K562 (cell line): ENCODE results near the gene ABLIM1. TPM values are rescaled to one million over a fixed set of nuclear protein-coding genes. Genes with fewer than 3 reads are reported as not detected.

ENCODE experiments used
- ATAC-seq: fragments of 200-7000 bp; cut with Tn5 transposase; 3 replicates; pipeline ENCODE4 v1.9.1; 2020; ENCODE audit warnings: moderate library complexity
- BruUV-seq: library from RNA; stranded (reverse); fragments of 400-500 nt; replicated peaks from 2 replicates; lab custom pipeline; 2021; lab: Mats Ljungman, UMichigan
- CTCF ChIA-PET: fragments of 300-600 bp; formaldehyde crosslinking; extraction: SDS; loops from one replicate; lab custom pipeline; 2021; ENCODE audit warnings: low intra/inter-chr PET ratio; lab: Yijun Ruan, JAX
- POLR2A ChIA-PET: fragments of 300-600, 350-650 bp; sonication (Branson Sonifier 250); formaldehyde crosslinking; extraction: SDS; loops from one replicate; lab custom pipeline; 2021; ENCODE audit warnings: antibody characterized with exemption, inconsistent platforms; lab: Yijun Ruan, JAX
- DNase-seq, 4 experiments: peaks; one replicate each; pipeline versions ENCODE4 v3.0.0 to v3.0.0-alpha.2; 2011 to 2018; ENCODE audit warnings: low spot score in 3 of 4, mixed read lengths in 3 of 4; ENCODE audit errors: extremely low read depth in 1 of 4
- FAIRE-seq: peaks from 2 replicates; lab custom pipeline; 2011; peaks lifted over from hg19 to GRCh38; lab: Jason Lieb, UNC
- H2AFZ ChIP-seq: 2 replicates; pipeline ENCODE4 v1.6.0; 2011; ENCODE audit warnings: low read depth, low read length, control low read depth, inconsistent platforms
- H3K27ac ChIP-seq: fragments of 200-600 bp; 3 replicates; pipeline ENCODE4 v1.8.0; 2011; ENCODE audit warnings: low read depth, mild to moderate bottlenecking, control low read depth, inconsistent platforms, low read length, moderate library complexity, mixed read lengths; ENCODE audit errors: extremely low read depth
- H3K27me3 ChIP-seq, 2 experiments: fragments of 300-600 bp in 1 of 2; 2 replicates in 1 of 2; 3 replicates in 1 of 2; pipeline versions ENCODE4 v1.6.0 to v1.8.0; 2011; ENCODE audit warnings: inconsistent platforms in 2 of 2, low read length in 2 of 2, mild to moderate bottlenecking in 1 of 2, mixed read lengths in 1 of 2, moderate library complexity in 1 of 2; ENCODE audit not compliant: control insufficient read depth in 2 of 2, insufficient read depth in 2 of 2
- H3K36me3 ChIP-seq: fragments of 300-600 bp; 3 replicates; pipeline ENCODE4 v1.8.0; 2011; ENCODE audit warnings: mild to moderate bottlenecking, low read length, inconsistent platforms; ENCODE audit not compliant: control insufficient read depth, insufficient read depth
- H3K4me1 ChIP-seq, 2 experiments: fragments of 200-600 bp in 1 of 2; replicated peaks in 1 of 2; 2 replicates in 1 of 2; 3 replicates in 1 of 2; pipeline versions ENCODE4 v1.5.1 to v1.8.0; 2011; ENCODE audit warnings: inconsistent platforms in 2 of 2, low read length in 2 of 2, mild to moderate bottlenecking in 1 of 2, mixed read lengths in 1 of 2, moderate library complexity in 1 of 2; ENCODE audit not compliant: control insufficient read depth in 2 of 2, insufficient read depth in 2 of 2
- H3K4me2 ChIP-seq: 2 replicates; pipeline ENCODE4 v1.6.1; 2011; ENCODE audit warnings: low read length, control low read depth, inconsistent platforms, mixed read lengths; ENCODE audit not compliant: insufficient read depth
- H3K4me3 ChIP-seq: fragments of 200-600 bp; sonication (generic), shearing (Covaris generic); 2 replicates; pipeline ENCODE4 v1.5.1; 2016; ENCODE audit warnings: control low read depth, inconsistent platforms
- H3K79me2 ChIP-seq: fragments of 200-600 bp; 3 replicates; pipeline ENCODE4 v1.8.0; 2011; ENCODE audit warnings: low read length, inconsistent platforms; ENCODE audit not compliant: control insufficient read depth, insufficient read depth
- H3K9ac ChIP-seq, 2 experiments: 2 replicates each; pipeline versions ENCODE4 v1.6.0 to v1.6.1; 2011; ENCODE audit warnings: low read depth in 2 of 2, low read length in 2 of 2, control low read depth in 1 of 2, inconsistent platforms in 1 of 2, mild to moderate bottlenecking in 1 of 2, mixed read lengths in 1 of 2; ENCODE audit not compliant: insufficient read depth in 1 of 2
- H3K9me1 ChIP-seq: one replicate; pipeline ENCODE4 v1.6.0; 2011; ENCODE audit warnings: inconsistent platforms, mild to moderate bottlenecking, low read length, moderate library complexity; ENCODE audit not compliant: control insufficient read depth, insufficient read depth
- H3K9me3 ChIP-seq: replicated peaks from 2 replicates; pipeline ENCODE4 v1.5.1; 2011; ENCODE audit warnings: low read depth, low read length, inconsistent platforms; ENCODE audit not compliant: control insufficient read depth, insufficient read depth
- H4K20me1 ChIP-seq: replicated peaks from 2 replicates; pipeline ENCODE4 v1.6.1; 2011; ENCODE audit warnings: low read length, inconsistent platforms, mixed read lengths; ENCODE audit not compliant: control insufficient read depth, insufficient read depth
- ATF1 ChIP-seq, 2 experiments: fragments of 450-650 bp in 1 of 2; IDR thresholded peaks; 2 replicates each; pipeline ENCODE4 v1.6.1; 2016; ENCODE audit warnings: missing compliant biosample characterization in 1 of 2, missing genetic modification characterization in 1 of 2
- CBX2 ChIP-seq: fragments of 200-600 bp; sonication (generic); IDR thresholded peaks from one replicate; pipeline ENCODE4 v1.6.1; 2012; ENCODE audit warnings: mild to moderate bottlenecking, low read length, inconsistent platforms; ENCODE audit not compliant: insufficient read depth, poor library complexity, severe bottlenecking
- CEBPB ChIP-seq: fragments of 450-650 bp; IDR thresholded peaks from 2 replicates; pipeline ENCODE4 v1.6.1; 2016; ENCODE audit warnings: missing genetic modification characterization, missing compliant biosample characterization
- PHB ChIP-seq: fragments of 250-450 bp; sonication (Bioruptor Pico); IDR thresholded peaks from 2 replicates; pipeline ENCODE4 v1.5.0; 2021
- POLR2H ChIP-seq: IDR thresholded peaks from 2 replicates; pipeline ENCODE4 v1.6.1; 2016; ENCODE audit warnings: missing genetic modification characterization, low read depth, mild to moderate bottlenecking, control low read depth, missing compliant biosample characterization, moderate library complexity
- RNF2 ChIP-seq: sonication (generic); IDR thresholded peaks from 2 replicates; pipeline ENCODE4 v1.6.1; 2016
- SNIP1 ChIP-seq: fragments of 450-650 bp; IDR thresholded peaks from 2 replicates; pipeline ENCODE4 v1.7.1; 2017; ENCODE audit warnings: low read depth, mild to moderate bottlenecking
- SRSF3 ChIP-seq: fragments of 200-400 bp; formaldehyde crosslinking; IDR thresholded peaks from 2 replicates; pipeline ENCODE4 v1.6.1; 2016; ENCODE audit warnings: mild to moderate bottlenecking, low read length, moderate library complexity; ENCODE audit not compliant: insufficient read depth
- ZNF134 ChIP-seq: fragments of 250-450 bp; sonication (Bioruptor Pico); conservative IDR thresholded peaks from 2 replicates; pipeline ENCODE4 v1.4.0; 2020
- ZNF239 ChIP-seq: fragments of 250-450 bp; sonication (Bioruptor Pico); IDR thresholded peaks from 2 replicates; pipeline ENCODE4 v1.4.0; 2020; ENCODE audit warnings: mild to moderate bottlenecking
- ZNF75A ChIP-seq: fragments of 450-650 bp; formaldehyde crosslinking; IDR thresholded peaks from 2 replicates; pipeline ENCODE4 v1.4.0; 2020; ENCODE audit warnings: mild to moderate bottlenecking
- WGBS: fragments of 100-300 bp; shearing (Covaris generic); methylation state at CpG from one replicate; pipeline ENCODE4 v1.1.6; 2016; ENCODE audit warnings: low coverage, mixed read lengths; ENCODE audit not compliant: insufficient coverage; ENCODE audit errors: missing lambda C conversion rate; 5-methylcytosine and 5-hydroxymethylcytosine counted together
- in situ Hi-C: fragments of 300-500 bp; cut with MboI; formaldehyde crosslinking; loops from 4 replicates; pipeline ENCODE4 v1.15.0; 2018; ENCODE audit warnings: inconsistent platforms, mixed read lengths
- intact Hi-C: fragments of 100-400 bp; cut with micrococcal nuclease; formaldehyde crosslinking; loops from 2 replicates; pipeline ENCODE4 v1.14.2; 2022
- polyA plus RNA-seq, 8 experiments: library from polyadenylated mRNA; depleted of rRNA in 4 of 8; stranded (reverse) in 5 of 8; unstranded in 3 of 8; fragments of >200 nt; fragmentation: Nextera tagmentation in 2 of 8; fragmentation: Illumina TruSeq in 1 of 8; extraction: Ambion mirVana in 2 of 8; extraction: Trizol in 1 of 8; gene quantifications; 2 replicates each; pipeline versions ENCODE4 v1.2.1 to v1.2.3, GENCODE V29; 2011 to 2014; ENCODE audit warnings: inconsistent platforms in 1 of 8, missing spikeins in 1 of 8
- total RNA-seq, 7 experiments: library from RNA; depleted of rRNA in 6 of 7; stranded (reverse); fragments of >200 nt in 6 of 7; fragmentation: Illumina TruSeq in 2 of 7; extraction: Trizol in 2 of 7; gene quantifications; 2 replicates each; pipeline versions ENCODE4 v1.2.1 to v1.2.3, GENCODE V29; 2011 to 2021; ENCODE audit warnings: low replicate concordance in 1 of 7
- TF ChIP-seq, protein P1 (sequence below): sonication (generic); formaldehyde crosslinking; IDR thresholded peaks from 2 replicates; pipeline ENCODE4 v1.5.0; 2020; ENCODE audit warnings: missing genetic modification reagents
- TF ChIP-seq, protein P2 (sequence below): fragments of 450-650 bp; formaldehyde crosslinking; IDR thresholded peaks from 2 replicates; pipeline ENCODE4 v1.4.0; 2020; ENCODE audit warnings: mild to moderate bottlenecking, moderate library complexity

ABLIM1 gene
- total and polyA plus RNA-seq, 9 of the 15 experiments (the other 6 are each of a cell fraction or from before 2014, with no cell fraction given), result 0.07 to 0.49 (median 0.14) TPM; not detected in 6

DNA sequence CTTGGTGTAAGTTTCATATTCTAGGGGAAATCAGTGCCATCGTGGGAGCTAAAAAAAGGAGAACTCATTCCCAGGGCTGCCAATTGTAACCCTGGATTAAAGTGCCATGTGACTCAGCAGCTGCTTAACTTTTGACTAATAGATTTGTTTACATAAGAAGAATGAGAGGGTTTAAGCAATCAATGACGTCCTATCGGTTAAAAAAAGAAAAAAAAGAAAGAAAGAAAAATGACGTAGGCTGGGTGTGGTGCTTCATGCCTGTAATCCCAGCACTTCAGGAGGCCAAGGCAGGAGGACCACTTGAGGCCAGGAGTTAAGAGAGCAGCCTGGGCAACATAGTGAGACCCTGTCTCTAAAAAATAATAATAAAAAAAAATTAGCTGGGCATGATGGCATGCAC, 137.6 kb downstream of the ABLIM1 start:
- ATAC-seq (no peak), FAIRE-seq (no peak), DNase-seq (no peak)
- no TSS peak for BruUV-seq
- H3K79me2 ChIP-seq, result no peaks in the 10 kb centered on the region
- no peak overlapping the region for H2AFZ ChIP-seq
- H3K9ac ChIP-seq, result no peak overlapping the region
- H3K9me3 ChIP-seq, result no peaks in the 10 kb centered on the region
- H3K4me1 ChIP-seq, result no peaks in the 10 kb centered on the region
- no peak overlapping the region for H3K4me2 ChIP-seq
- H3K36me3 ChIP-seq, result no peaks in the 10 kb centered on the region
- 0% methylated on average over 2 of the region's 4 CpGs for WGBS
- no peak overlapping the region for H3K27ac ChIP-seq
- no peaks in the 10 kb centered on the region for H3K9me1 ChIP-seq
- no peak overlapping the region for H3K4me3 ChIP-seq
- intact Hi-C loops (no loop called here), in situ Hi-C loops (no loop called here)
- ChIA-PET POLR2A (no interaction called here), CTCF (no interaction called here)
- no peaks in the 10 kb centered on the region; the same call in 1 of the 2 replicates for H4K20me1 ChIP-seq
- no peaks in the 10 kb centered on the region; a peak in 1 of 5 replicates for H3K27me3 ChIP-seq
- TF ChIP-seq POLR2H (no peak), RNF2 (no peak), PHB (no peak), SNIP1 (no peak), CEBPB (tag) (no peak)
- TF ChIP-seq, protein P1, sequence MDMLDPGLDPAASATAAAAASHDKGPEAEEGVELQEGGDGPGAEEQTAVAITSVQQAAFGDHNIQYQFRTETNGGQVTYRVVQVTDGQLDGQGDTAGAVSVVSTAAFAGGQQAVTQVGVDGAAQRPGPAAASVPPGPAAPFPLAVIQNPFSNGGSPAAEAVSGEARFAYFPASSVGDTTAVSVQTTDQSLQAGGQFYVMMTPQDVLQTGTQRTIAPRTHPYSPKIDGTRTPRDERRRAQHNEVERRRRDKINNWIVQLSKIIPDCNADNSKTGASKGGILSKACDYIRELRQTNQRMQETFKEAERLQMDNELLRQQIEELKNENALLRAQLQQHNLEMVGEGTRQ (CRISPR knock-in tag), result no peak

DNA sequence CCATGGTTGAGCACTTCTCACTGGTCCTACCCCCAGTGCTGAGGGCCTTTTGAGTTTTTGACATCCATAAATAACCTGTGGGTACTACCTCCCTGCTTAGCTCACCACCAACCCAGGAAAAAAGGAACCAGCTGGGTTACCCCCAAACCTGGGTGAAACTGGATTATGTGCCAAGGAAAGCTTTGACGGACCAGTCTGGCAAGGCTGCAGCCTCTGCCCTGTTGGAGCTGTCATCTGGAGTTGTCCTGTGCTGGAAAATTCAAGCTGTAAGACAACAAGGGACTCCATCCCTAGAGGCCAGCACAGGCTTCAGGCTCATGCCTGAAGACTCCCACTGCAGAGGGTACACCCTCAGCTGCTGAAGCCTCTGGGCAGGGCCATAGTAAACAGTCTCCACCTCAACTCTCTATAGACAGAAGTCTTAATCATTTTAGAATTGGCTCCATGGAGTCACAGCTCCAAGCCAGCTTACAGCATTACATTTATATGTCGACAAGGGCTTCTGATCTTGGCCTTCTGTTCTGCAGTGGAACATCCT, 138.2 kb downstream of the ABLIM1 start:
- FAIRE-seq, result no peak
- no TSS peak for BruUV-seq
- H3K9ac ChIP-seq, result no peak overlapping the region
- CTCF ChIA-PET, result no interaction called here
- in situ Hi-C loops, result no loop called here
- ATAC-seq, result no peak
- H2AFZ ChIP-seq, result no peak overlapping the region
- no peak overlapping the region for H3K4me2 ChIP-seq
- H3K9me3 ChIP-seq, result no peaks in the 10 kb centered on the region
- no peaks in the 10 kb centered on the region; the same call in 1 of the 2 replicates for H4K20me1 ChIP-seq
- DNase-seq, result no peak
- WGBS, result 5% methylated on average over 2 of the region's 2 CpGs
- H3K4me3 ChIP-seq, result no peak overlapping the region
- no peaks in the 10 kb centered on the region for H3K4me1 ChIP-seq
- POLR2A ChIA-PET, result no interaction called here
- no peaks in the 10 kb centered on the region for H3K36me3 ChIP-seq
- no peaks in the 10 kb centered on the region for H3K79me2 ChIP-seq
- H3K27me3 ChIP-seq, result no peaks in the 10 kb centered on the region; a peak in 1 of 5 replicates
- no peaks in the 10 kb centered on the region for H3K9me1 ChIP-seq
- no peak overlapping the region for H3K27ac ChIP-seq
- intact Hi-C loops, result no loop called here
- TF ChIP-seq SRSF3 (no peak), ATF1 (CRISPR knock-in tag; IDR thresholded peaks at IDR 0.05) (no peak), ATF1 (tag; IDR thresholded peaks at IDR 0.05) (no peak), ZNF239 (no peak), ZNF75A (CRISPR knock-in tag) (no peak), CBX2 (no peak), ZNF134 (no peak)
- TF ChIP-seq, protein P2, sequence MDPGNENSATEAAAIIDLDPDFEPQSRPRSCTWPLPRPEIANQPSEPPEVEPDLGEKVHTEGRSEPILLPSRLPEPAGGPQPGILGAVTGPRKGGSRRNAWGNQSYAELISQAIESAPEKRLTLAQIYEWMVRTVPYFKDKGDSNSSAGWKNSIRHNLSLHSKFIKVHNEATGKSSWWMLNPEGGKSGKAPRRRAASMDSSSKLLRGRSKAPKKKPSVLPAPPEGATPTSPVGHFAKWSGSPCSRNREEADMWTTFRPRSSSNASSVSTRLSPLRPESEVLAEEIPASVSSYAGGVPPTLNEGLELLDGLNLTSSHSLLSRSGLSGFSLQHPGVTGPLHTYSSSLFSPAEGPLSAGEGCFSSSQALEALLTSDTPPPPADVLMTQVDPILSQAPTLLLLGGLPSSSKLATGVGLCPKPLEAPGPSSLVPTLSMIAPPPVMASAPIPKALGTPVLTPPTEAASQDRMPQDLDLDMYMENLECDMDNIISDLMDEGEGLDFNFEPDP, result no peak
